Activated naive CD8-positive, alpha-beta T cell treated with anti-CD3 and anti-CD28 coated beads for 36 hours (primary cell): ENCODE measurements around the gene ROR1. TPM values are rescaled to one million over a fixed set of nuclear protein-coding genes. Genes with fewer than 3 reads are reported as not detected.

ENCODE experiments used
- DNase-seq: peaks from one replicate; pipeline ENCODE4 v3.0.0; 2021
- H3K27ac Mint-ChIP-seq: one replicate; pipeline ENCODE4 v1.8.0; 2022; ENCODE audit warnings: mild to moderate bottlenecking, moderate library complexity, mixed read lengths
- H3K27me3 Mint-ChIP-seq: one replicate; pipeline ENCODE4 v1.8.0; 2022; ENCODE audit warnings: mild to moderate bottlenecking, mixed read lengths
- H3K36me3 Mint-ChIP-seq: one replicate; pipeline ENCODE4 v1.8.0; 2021; ENCODE audit warnings: mild to moderate bottlenecking, mixed read lengths
- H3K4me1 Mint-ChIP-seq: one replicate; pipeline ENCODE4 v1.8.0; 2021; ENCODE audit warnings: mixed read lengths
- H3K4me3 Mint-ChIP-seq: one replicate; pipeline ENCODE4 v1.8.0; 2022; ENCODE audit warnings: mild to moderate bottlenecking, moderate library complexity, mixed read lengths
- H3K9me3 Mint-ChIP-seq: one replicate; pipeline ENCODE4 v1.8.0; 2022; ENCODE audit warnings: mixed read lengths
- total RNA-seq, 2 experiments: library from RNA; stranded (reverse); gene quantifications; one replicate each; pipeline ENCODE4 v1.2.3, GENCODE V29; 2021

Gene ROR1
- total RNA-seq, 2 experiments from 2014 or later = not detected

DNA sequence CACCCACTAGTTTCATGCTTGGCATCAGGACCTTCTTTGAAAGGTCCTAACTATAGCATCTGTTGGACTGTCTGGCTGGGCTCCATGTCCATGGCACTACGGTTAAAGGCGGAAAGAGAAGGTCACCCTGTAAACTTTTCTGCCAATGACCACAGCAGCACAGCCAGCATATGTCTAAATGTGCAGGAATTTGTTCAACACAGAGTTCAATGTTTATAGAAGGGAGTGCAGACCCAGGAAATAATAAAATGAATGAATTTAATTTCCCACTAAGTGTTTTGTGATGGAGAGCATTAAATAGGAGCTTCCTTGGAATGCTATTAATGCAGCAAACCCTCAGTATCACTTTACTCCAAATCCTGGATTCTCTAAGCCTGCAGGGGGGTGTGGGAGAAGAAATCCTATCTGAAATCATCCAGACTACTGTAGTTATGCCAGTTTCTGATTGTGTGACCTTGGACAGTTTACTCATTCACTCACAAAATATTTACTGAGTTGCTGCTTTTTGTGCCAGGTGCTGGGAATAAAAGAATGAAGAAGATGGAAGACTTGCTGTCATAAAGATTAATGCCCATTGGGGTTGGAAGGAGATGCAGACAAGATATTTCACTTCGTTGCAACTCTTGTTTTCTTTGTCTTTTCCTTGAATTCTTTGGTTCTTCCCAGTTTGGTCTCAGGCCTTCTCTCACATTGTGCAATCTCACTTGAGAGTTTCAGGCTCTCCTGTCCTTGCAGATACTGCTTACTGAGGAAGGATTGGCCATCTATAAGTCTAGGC, 195.0 kb downstream of the ROR1 start:
- no peak for DNase-seq
- H3K4me1 Mint-ChIP-seq = peaks cover 4% of the 10 kb centered on the region
- H3K36me3 Mint-ChIP-seq = no peaks in the 10 kb centered on the region
- no peak overlapping the region for H3K27ac Mint-ChIP-seq
- peaks cover 26% of the 10 kb centered on the region for H3K27me3 Mint-ChIP-seq
- H3K9me3 Mint-ChIP-seq = no peaks in the 10 kb centered on the region
- H3K4me3 Mint-ChIP-seq = no peak overlapping the region

GRCh38 chr1:63969441-63969901, 195.7 kb downstream of the ROR1 start:
- no peaks in the 10 kb centered on the region for H3K36me3 Mint-ChIP-seq

DNA sequence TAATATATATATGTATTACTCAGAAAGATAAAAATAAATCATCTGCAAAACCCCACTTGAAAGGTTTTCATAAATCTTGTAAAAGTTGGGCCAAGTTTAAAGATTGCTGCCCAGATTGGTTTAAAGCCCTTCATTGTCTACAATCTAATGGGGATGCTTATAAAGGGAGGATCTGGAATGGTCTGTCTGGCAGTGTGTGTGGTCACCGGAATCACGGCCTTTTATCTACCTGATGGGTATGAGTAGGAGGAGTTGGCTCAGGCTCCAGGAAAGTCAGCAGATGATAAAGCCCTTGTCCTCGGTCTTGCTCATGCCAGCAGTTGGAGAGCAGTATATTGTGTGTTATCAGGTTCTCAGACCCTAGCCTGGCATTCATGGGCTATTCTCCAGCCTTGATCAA, 197.7 kb downstream of the ROR1 start:
- H3K36me3 Mint-ChIP-seq = no peaks in the 10 kb centered on the region
- no peak overlapping the region for H3K27ac Mint-ChIP-seq
- no peak for DNase-seq
- H3K9me3 Mint-ChIP-seq = no peaks in the 10 kb centered on the region
- peaks cover 1% of the 10 kb centered on the region for H3K4me1 Mint-ChIP-seq
- peaks cover 14% of the 10 kb centered on the region for H3K27me3 Mint-ChIP-seq
- no peak overlapping the region for H3K4me3 Mint-ChIP-seq

More at GRCh38 chr1:63969441-63969901, 195.7 kb downstream of the ROR1 start:
- no peak overlapping the region for H3K4me3 Mint-ChIP-seq
- no peak for DNase-seq
- H3K27ac Mint-ChIP-seq = no peak overlapping the region
- H3K9me3 Mint-ChIP-seq = no peaks in the 10 kb centered on the region
- peaks cover 26% of the 10 kb centered on the region for H3K27me3 Mint-ChIP-seq
- peaks cover 4% of the 10 kb centered on the region for H3K4me1 Mint-ChIP-seq

- Mint-ChIP-seq H3K36me3 (no peaks in the 10 kb centered on the region), H3K9me3 (no peaks in the 10 kb centered on the region), H3K4me3 (no peak overlapping the region), H3K4me1 (no peaks in the 10 kb centered on the region), H3K27me3 (peaks cover 9% of the 10 kb centered on the region), H3K27ac (no peak overlapping the region)
- no peak for DNase-seq
Measured at GRCh38 chr1:63973005-63973419, 199.2 kb downstream of the ROR1 start.

DNA sequence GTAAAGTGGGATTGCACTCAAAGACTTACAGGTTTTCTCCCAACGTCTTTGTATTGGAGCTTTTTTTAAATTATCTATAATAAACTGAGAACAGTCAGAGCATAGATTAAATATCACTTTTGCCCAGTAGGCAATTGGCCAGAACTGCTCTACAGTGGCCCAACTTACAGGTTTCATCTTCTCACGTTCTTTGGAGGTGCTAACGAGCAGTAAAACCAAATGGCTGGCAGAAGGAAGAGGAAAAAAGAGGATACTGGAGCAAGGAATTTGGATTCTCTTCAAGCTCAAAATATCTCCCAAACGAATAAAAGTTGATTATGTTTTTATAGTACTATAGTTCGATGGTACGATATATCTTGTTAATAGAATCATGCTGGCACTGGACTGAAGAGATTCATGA, 201.1 kb downstream of the ROR1 start:
- no peaks in the 10 kb centered on the region for H3K36me3 Mint-ChIP-seq
- H3K27me3 Mint-ChIP-seq = peaks cover 6% of the 10 kb centered on the region
- H3K9me3 Mint-ChIP-seq = no peaks in the 10 kb centered on the region
- H3K4me1 Mint-ChIP-seq = no peaks in the 10 kb centered on the region
- DNase-seq = no peak
- H3K27ac Mint-ChIP-seq = no peak overlapping the region
- H3K4me3 Mint-ChIP-seq = no peak overlapping the region

GRCh38 chr1:63975481-63975880, 201.7 kb downstream of the ROR1 start:
- Mint-ChIP-seq H3K36me3 (no peaks in the 10 kb centered on the region), H3K4me3 (no peak overlapping the region), H3K27ac (no peak overlapping the region)

DNA sequence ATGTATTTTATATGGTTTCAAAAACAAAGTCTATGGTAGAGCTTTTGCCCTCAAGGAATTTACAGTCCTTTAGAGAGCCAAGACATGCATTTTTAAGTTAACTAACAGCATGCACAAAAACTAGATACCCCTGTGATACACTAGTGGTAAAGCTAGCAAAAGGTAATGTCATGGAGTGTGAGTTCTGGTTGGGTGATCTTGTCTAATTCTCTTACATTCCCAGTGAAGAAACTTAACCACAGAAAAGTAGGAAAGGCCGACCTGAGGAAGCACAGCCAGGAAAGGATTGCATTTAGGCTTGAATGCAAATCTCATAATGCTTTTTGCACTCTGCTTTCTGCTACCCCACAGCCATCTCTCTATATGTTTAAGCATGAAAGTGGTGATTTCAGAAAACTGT, 202.2 kb downstream of the ROR1 start:
- Mint-ChIP-seq H3K9me3 (no peaks in the 10 kb centered on the region), H3K27ac (no peak overlapping the region), H3K4me1 (no peaks in the 10 kb centered on the region), H3K4me3 (no peak overlapping the region), H3K36me3 (no peaks in the 10 kb centered on the region), H3K27me3 (peaks cover 6% of the 10 kb centered on the region)
- DNase-seq = no peak

More at GRCh38 chr1:63975481-63975880, 201.7 kb downstream of the ROR1 start:
- no peaks in the 10 kb centered on the region for H3K9me3 Mint-ChIP-seq
- no peaks in the 10 kb centered on the region for H3K4me1 Mint-ChIP-seq
- peaks cover 6% of the 10 kb centered on the region for H3K27me3 Mint-ChIP-seq
- DNase-seq = no peak

DNA sequence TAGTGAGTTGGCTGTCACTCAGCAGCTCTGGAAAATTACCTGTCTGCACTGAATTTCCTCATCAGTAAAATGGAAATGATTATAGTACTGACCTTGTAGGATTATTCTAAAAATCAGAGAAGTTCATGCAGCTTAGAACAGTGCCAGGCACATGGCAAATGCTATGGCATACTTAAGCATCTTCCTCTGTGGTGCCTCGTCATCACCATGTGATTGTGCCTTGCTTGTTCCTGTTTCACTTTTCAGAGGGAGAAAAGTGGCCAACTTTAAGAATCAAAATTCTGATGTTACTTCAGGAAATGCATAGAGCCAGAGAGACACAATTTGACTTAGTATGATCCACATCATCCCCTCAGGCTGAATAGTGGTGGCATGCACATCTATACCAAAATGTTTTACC, 203.6 kb downstream of the ROR1 start:
- no peaks in the 10 kb centered on the region for H3K4me1 Mint-ChIP-seq
- DNase-seq = no peak
- H3K27ac Mint-ChIP-seq = no peak overlapping the region
- no peaks in the 10 kb centered on the region for H3K9me3 Mint-ChIP-seq
- H3K36me3 Mint-ChIP-seq = no peaks in the 10 kb centered on the region
- peaks cover 6% of the 10 kb centered on the region for H3K27me3 Mint-ChIP-seq
- no peak overlapping the region for H3K4me3 Mint-ChIP-seq

- no peaks in the 10 kb centered on the region for H3K27me3 Mint-ChIP-seq
- H3K9me3 Mint-ChIP-seq = no peaks in the 10 kb centered on the region
- no peaks in the 10 kb centered on the region for H3K4me1 Mint-ChIP-seq
- no peak overlapping the region for H3K4me3 Mint-ChIP-seq
- no peaks in the 10 kb centered on the region for H3K36me3 Mint-ChIP-seq
- H3K27ac Mint-ChIP-seq = no peak overlapping the region
- DNase-seq = no peak
Measured at GRCh38 chr1:63980740-63981407, 207.1 kb downstream of the ROR1 start.

DNA sequence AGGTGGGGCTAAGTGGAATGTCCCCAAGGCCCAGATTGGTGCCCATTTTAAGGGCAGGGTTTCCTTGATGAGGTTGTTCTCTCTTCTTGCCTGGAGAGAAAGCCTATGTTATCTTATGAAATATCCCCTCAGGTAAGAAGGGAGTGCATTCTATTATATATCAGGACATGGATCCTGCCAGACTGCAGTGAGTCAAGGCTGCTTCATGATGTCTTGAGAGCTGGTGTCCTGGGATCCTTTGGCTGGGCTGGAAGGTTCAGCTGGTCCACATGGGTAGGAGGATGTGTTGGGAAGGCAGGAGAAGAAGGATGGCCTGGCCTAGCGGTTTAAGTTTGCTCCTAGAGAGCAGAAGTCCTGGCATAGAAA, 207.6 kb downstream of the ROR1 start:
- Mint-ChIP-seq H3K27me3 (no peaks in the 10 kb centered on the region), H3K36me3 (no peaks in the 10 kb centered on the region), H3K9me3 (no peaks in the 10 kb centered on the region), H3K4me1 (no peaks in the 10 kb centered on the region), H3K27ac (no peak overlapping the region), H3K4me3 (no peak overlapping the region)
- no peak for DNase-seq

DNA sequence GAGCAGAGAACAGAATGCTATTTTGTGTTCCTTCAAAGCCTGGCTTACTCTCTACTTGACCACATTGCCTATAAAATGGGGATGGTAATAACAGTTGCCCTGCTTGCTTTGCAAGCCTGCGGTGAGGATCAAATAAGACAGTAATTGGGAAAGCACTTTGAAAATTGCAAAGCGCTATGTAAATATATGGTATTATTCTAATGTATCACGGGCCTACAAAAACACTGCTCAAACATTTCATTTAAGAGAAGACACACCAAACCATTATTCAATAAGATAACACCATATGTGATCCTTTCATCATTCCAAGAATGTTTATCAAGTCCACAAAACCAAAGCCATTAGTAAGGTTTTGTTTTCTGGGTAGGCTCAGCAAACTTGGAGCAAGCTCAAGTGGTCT, 208.4 kb downstream of the ROR1 start:
- Mint-ChIP-seq H3K4me1 (no peaks in the 10 kb centered on the region), H3K4me3 (no peak overlapping the region), H3K27ac (no peak overlapping the region), H3K36me3 (no peaks in the 10 kb centered on the region), H3K9me3 (no peaks in the 10 kb centered on the region), H3K27me3 (no peaks in the 10 kb centered on the region)
- DNase-seq = no peak

GRCh38 chr1:63983391-63984256, 209.8 kb downstream of the ROR1 start:
- Mint-ChIP-seq H3K9me3 (no peaks in the 10 kb centered on the region), H3K4me1 (no peaks in the 10 kb centered on the region), H3K36me3 (no peaks in the 10 kb centered on the region), H3K27me3 (no peaks in the 10 kb centered on the region), H3K4me3 (no peak overlapping the region), H3K27ac (no peak overlapping the region)
- DNase-seq = no peak

- H3K4me1 Mint-ChIP-seq = no peaks in the 10 kb centered on the region
- no peaks in the 10 kb centered on the region for H3K27me3 Mint-ChIP-seq
- peaks cover under 1% of the 10 kb centered on the region for H3K9me3 Mint-ChIP-seq
- no peak overlapping the region for H3K27ac Mint-ChIP-seq
- DNase-seq = no peak
- H3K36me3 Mint-ChIP-seq = no peaks in the 10 kb centered on the region
- H3K4me3 Mint-ChIP-seq = no peak overlapping the region
Measured at GRCh38 chr1:63984257-63984929, 210.6 kb downstream of the ROR1 start.

GRCh38 chr1:63984930-63985290, 211.1 kb downstream of the ROR1 start:
- Mint-ChIP-seq H3K27me3 (no peaks in the 10 kb centered on the region), H3K27ac (no peak overlapping the region), H3K4me3 (no peak overlapping the region), H3K9me3 (peaks cover 2% of the 10 kb centered on the region), H3K4me1 (no peaks in the 10 kb centered on the region), H3K36me3 (no peaks in the 10 kb centered on the region)
- no peak for DNase-seq
